Panc1 (cell line): ENCODE measurements around the gene CEPT1.

Source experiments
- POLR2AphosphoS5 ChIP-seq: IDR thresholded peaks from 2 replicates; pipeline ENCODE4 v1.6.1; 2012; ENCODE audit warnings: mild to moderate bottlenecking, low read depth, low read length, moderate library complexity
- SIN3A ChIP-seq: IDR thresholded peaks from 2 replicates; pipeline ENCODE4 v1.6.1; 2012; ENCODE audit warnings: low read depth, mild to moderate bottlenecking, low read length, moderate library complexity, borderline replicate concordance; ENCODE audit not compliant: insufficient read depth
- TCF7L2 ChIP-seq: IDR thresholded peaks from 2 replicates; pipeline ENCODE4 v1.6.1; 2011; ENCODE audit warnings: mild to moderate bottlenecking, low read depth, low read length, inconsistent platforms
- TF ChIP-seq, protein P1 (sequence below): fragments of 450-650 bp; IDR thresholded peaks from 2 replicates; pipeline ENCODE4 v1.5.1; 2017; ENCODE audit warnings: mild to moderate bottlenecking
- TF ChIP-seq, protein P2 (sequence below), 2 experiments: IDR thresholded peaks; 2 replicates each; pipeline ENCODE4 v1.6.1; 2011 to 2012; ENCODE audit warnings: low read depth in 2 of 2, control low read depth in 1 of 2, low read length in 1 of 2, mild to moderate bottlenecking in 1 of 2, moderate library complexity in 1 of 2; ENCODE audit not compliant: insufficient read depth in 1 of 2

DNA sequence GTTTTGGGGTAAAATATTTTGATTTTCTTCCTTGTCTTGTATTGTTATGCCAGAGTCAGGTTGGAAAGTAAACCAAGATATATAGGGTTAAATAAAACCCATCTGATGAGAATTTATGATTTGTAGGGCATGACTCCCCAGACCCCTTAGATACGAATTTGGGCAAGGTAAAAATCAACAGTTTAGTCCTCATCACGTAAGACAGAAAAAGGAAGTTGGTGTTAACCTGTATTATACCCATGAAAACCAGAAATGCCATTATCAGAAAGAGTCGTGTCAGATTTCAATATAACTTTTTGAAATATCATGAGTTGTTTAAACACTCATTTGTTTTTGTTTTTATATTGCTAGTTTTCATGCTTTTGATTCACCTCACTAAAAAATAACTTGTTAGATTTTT lies 11.8 kb downstream of the CEPT1 start:
- TF ChIP-seq POLR2AphosphoS5 (no peak), TCF7L2 (no peak), SIN3A (no peak)
- TF ChIP-seq, protein P1, sequence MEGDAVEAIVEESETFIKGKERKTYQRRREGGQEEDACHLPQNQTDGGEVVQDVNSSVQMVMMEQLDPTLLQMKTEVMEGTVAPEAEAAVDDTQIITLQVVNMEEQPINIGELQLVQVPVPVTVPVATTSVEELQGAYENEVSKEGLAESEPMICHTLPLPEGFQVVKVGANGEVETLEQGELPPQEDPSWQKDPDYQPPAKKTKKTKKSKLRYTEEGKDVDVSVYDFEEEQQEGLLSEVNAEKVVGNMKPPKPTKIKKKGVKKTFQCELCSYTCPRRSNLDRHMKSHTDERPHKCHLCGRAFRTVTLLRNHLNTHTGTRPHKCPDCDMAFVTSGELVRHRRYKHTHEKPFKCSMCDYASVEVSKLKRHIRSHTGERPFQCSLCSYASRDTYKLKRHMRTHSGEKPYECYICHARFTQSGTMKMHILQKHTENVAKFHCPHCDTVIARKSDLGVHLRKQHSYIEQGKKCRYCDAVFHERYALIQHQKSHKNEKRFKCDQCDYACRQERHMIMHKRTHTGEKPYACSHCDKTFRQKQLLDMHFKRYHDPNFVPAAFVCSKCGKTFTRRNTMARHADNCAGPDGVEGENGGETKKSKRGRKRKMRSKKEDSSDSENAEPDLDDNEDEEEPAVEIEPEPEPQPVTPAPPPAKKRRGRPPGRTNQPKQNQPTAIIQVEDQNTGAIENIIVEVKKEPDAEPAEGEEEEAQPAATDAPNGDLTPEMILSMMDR = no peak
- TF ChIP-seq, protein P2, sequence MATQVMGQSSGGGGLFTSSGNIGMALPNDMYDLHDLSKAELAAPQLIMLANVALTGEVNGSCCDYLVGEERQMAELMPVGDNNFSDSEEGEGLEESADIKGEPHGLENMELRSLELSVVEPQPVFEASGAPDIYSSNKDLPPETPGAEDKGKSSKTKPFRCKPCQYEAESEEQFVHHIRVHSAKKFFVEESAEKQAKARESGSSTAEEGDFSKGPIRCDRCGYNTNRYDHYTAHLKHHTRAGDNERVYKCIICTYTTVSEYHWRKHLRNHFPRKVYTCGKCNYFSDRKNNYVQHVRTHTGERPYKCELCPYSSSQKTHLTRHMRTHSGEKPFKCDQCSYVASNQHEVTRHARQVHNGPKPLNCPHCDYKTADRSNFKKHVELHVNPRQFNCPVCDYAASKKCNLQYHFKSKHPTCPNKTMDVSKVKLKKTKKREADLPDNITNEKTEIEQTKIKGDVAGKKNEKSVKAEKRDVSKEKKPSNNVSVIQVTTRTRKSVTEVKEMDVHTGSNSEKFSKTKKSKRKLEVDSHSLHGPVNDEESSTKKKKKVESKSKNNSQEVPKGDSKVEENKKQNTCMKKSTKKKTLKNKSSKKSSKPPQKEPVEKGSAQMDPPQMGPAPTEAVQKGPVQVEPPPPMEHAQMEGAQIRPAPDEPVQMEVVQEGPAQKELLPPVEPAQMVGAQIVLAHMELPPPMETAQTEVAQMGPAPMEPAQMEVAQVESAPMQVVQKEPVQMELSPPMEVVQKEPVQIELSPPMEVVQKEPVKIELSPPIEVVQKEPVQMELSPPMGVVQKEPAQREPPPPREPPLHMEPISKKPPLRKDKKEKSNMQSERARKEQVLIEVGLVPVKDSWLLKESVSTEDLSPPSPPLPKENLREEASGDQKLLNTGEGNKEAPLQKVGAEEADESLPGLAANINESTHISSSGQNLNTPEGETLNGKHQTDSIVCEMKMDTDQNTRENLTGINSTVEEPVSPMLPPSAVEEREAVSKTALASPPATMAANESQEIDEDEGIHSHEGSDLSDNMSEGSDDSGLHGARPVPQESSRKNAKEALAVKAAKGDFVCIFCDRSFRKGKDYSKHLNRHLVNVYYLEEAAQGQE (IDR thresholded peaks at IDR 0.05; ENCODE audit: insufficient read depth in 1 of 2, low read depth in 2 of 2, low read length in 1 of 2) = no peak
